GM12864 (cell line): ENCODE results near the gene IFI27.
"Not testable (repeated sequence)": the region's sequence is repeated elsewhere in the genome, so short reads cannot be mapped to it uniquely, and the experiment has no call there.

Experiments used
- DNase-seq: peaks from one replicate; pipeline ENCODE4 v3.0.0-alpha.2; 2011; ENCODE audit warnings: low read depth
- H3K4me3 ChIP-seq: 2 replicates; pipeline ENCODE4 v1.5.1; 2011; ENCODE audit warnings: mild to moderate bottlenecking, low read depth, low read length, control low read depth
- CTCF ChIP-seq: IDR thresholded peaks from 2 replicates; pipeline ENCODE4 v1.5.1; 2011; ENCODE audit warnings: low read depth, mild to moderate bottlenecking, moderate library complexity, low read length, control low read depth, inconsistent platforms; ENCODE audit errors: missing control alignments

IFI27 gene

GRCh38 chr14:94110552-94111181 is at the start of gene IFI27:
Gene IFI27, plus strand, starts transcription at chr14:94110736.
- H3K4me3 ChIP-seq = no peak within 1 kb of the TSS
- DNase-seq = no peak
- TF ChIP-seq CTCF = no peak

- H3K4me3 ChIP-seq = no peak overlapping the region
- no peak for TF ChIP-seq CTCF
- no peak for DNase-seq
These were observed 48.1 kb upstream of the IFI27 start for GRCh38 chr14:94062344-94062940.

- no peak overlapping the region for H3K4me3 ChIP-seq
- DNase-seq = no peak
- no peak for TF ChIP-seq CTCF
These were observed 44.4 kb upstream of the IFI27 start for GRCh38 chr14:94066089-94066676.

- not testable (repeated sequence) for H3K4me3 ChIP-seq, DNase-seq
These were observed 38.5 kb upstream of the IFI27 start for GRCh38 chr14:94072076-94072475.

- DNase-seq = no peak
- TF ChIP-seq CTCF = no peak
- H3K4me3 ChIP-seq = no peak overlapping the region
These were observed 36.0 kb upstream of the IFI27 start for GRCh38 chr14:94074534-94074933.

- no peak for TF ChIP-seq CTCF
- no peak for DNase-seq
- no peak overlapping the region for H3K4me3 ChIP-seq
These were observed 35.5 kb upstream of the IFI27 start for GRCh38 chr14:94075008-94075407.

- H3K4me3 ChIP-seq = no peak overlapping the region
- DNase-seq = no peak
- TF ChIP-seq CTCF = no peak
These were observed 33.3 kb upstream of the IFI27 start for GRCh38 chr14:94077111-94077821.
